ENCODE data around the gene DHX57.

DHX57 gene

DNA sequence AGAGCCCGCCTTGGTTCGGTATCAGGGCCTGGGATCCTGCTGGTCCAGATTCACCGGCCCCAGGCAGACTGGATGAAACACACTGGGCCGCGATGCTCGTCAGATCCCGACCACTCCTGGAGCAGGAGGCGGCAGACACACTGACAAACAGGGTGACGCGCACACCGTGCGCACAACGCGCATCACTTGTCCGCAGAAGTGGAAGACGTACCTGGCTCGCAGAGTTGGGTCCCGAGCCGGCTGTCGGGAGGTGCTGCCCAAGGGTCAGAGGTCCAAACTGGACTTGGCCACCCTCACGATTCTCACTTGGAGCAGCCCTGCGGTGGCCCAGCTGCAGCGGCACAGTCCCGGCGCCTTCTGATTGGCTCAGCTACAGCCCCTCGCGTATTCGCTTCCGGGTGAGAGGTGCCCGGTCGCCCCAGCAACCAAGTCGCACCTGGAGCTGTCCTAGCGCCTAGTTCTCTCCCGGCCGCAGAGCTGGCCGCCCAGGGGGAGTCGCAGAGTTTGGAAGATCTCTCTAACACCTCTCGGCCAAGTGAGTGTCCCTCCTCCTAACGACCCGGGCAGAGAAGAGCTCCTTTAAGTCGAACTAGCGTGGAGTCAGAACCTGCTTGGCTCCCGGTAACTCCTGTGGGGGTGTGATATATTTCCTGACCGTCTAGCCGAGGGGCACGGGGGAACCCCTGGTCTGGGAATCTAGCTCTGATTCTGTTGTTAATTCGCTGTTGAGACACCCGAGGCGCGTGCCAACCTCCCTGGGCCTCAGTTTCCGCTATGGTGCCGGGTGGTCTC, at the start of gene DHX57, which contains the start of gene MORN2:
Gene DHX57, minus strand, starts transcription at position 359 of the 792 bp plus-strand sequence. CDS start 7,529 bp downstream, outside the sequence.
Gene MORN2, plus strand, starts transcription at position 401 of the 792 bp plus-strand sequence.
- peak; percentile 95 for DNase-seq (ENCODE audit: low spot score)

GRCh38 chr2:38922902-38923301, 47.2 kb upstream of the DHX57 start:
- no peak for DNase-seq (ENCODE audit: low spot score)

- DNase-seq (ENCODE audit: low spot score), result no peak
Measured at GRCh38 chr2:38922389-38922788, 46.7 kb upstream of the DHX57 start.

DNA sequence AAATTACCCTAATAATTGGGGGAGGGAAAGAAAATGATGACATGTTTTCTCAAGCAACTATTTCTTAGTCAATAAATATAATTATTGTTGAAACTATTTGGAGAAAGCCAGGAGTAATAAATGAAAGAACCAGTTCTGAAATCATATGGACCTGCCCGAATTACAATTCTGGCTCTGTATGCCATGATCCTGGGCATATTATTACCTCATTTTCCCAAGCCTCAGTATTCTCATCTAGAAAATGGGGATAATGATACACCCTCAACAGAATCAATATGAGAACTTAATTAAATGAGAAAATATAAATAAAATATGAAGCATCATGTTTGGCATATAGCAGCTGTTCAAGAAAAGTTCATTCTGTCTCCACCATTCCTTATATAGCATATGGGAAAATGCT, 36.9 kb upstream of the DHX57 start:
- no peak for DNase-seq (ENCODE audit: low spot score)

DNA sequence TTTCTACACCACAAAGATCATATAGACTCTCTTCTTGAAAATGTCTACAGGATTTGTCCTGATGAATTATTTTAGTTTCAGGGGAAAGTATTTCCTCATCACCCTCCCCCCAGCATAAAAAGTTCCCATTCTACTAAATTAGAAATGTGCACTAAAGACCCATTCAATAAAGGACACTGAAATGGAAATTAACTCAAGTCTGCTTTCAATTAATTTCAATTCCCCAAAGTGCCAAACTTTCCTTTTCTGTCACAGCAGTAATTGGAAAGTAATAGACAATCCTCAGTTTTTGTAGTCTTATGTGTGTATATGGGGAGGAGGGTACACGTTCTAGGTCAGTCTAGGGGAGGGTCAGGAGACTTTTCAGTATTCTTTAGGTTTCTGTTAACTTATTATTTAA, 35.5 kb upstream of the DHX57 start:
- DNase-seq (ENCODE audit: low spot score), result no peak

DNA sequence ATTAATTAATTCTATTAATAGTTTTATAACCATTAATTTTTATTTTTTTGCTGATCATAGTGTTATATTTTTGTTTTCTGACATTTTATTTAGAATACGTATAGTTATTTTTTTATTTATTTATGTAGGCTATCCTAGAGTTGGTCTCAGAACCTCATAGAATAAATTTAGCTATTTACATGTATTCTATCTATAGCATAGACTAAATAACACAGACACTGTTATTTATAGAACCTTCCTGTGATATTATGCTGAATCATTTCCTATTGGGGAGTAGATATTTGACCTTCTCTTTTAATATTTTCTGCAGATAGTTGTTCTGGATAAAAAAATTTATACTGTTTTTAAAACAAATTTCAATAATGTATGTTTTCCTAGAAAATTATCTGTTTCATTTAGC, 34.1 kb upstream of the DHX57 start:
- no peak for DNase-seq (ENCODE audit: low spot score)

GRCh38 chr2:38907743-38908562, 32.2 kb upstream of the DHX57 start:
- no peak for DNase-seq (ENCODE audit: low spot score)

- no peak for DNase-seq (ENCODE audit: low spot score)
Measured at GRCh38 chr2:38907242-38907641, 31.5 kb upstream of the DHX57 start.

- no peak for DNase-seq (ENCODE audit: low spot score)
Measured at GRCh38 chr2:38905251-38905650, 29.5 kb upstream of the DHX57 start.

GRCh38 chr2:38900726-38901125, 25.0 kb upstream of the DHX57 start:
- DNase-seq (ENCODE audit: low spot score), result no peak

- DNase-seq (ENCODE audit: low spot score), result no peak
Measured at GRCh38 chr2:38898256-38898655, 22.5 kb upstream of the DHX57 start.

DNA sequence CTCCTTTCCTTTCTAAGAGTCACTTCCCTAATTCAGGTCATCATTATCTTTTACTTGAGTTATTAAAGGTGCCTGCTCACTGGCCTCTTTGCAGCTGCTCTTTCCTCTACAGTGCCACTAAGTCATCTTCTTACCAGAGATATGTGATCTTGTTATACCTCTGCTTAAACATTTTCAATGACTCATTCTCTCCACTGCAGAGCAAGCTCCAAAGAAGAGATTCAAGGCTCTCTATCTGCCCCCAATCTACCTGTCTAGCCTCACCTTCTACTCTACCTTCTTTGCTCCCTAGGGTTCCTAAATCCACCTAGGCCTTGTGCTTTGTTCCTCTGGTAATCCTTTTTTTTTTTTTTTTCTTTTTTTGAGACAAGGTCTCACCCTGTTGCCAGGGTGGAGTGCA, 17.1 kb upstream of the DHX57 start:
- no peak for DNase-seq (ENCODE audit: low spot score)

GRCh38 chr2:38889575-38889974, 13.8 kb upstream of the DHX57 start, which contains the start of gene ARHGEF33:
Gene ARHGEF33, plus strand, starts transcription at chr2:38889875. Its CDS starts 29,573 bp downstream, at chr2:38919448.
- DNase-seq (ENCODE audit: low spot score), result no peak

- no peak for DNase-seq (ENCODE audit: low spot score)
Measured at GRCh38 chr2:38889045-38889444, 13.3 kb upstream of the DHX57 start.

DNA sequence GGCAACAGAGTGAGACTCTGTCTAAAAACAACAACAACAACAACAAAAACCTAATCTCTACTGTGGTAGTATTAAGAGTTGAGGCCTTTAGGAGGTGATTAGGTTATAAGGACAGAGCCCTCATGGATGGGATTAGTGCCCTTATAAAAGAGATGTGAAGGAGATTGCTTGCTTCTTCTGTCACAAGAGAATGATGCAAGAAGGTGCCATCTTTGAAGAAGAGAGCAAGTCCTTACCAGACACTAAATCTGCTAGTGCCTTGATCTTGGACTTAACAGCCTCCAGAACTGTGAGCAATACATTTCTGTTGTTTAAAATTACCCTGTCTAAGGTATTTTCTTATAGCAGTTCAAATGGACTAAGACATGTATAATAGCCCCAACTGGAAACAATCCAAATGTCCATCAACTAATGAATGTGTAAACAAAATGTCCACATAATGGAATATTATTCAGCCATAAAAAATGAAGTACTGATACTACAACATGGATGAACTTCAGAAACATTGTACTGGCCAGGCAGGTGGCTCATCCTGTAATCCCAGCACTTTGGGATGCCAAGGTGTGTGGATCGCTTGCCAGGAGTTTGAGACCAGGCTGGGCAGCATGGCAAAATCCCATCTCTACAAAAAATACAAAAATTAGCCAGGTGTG, 12.3 kb upstream of the DHX57 start:
- no peak for DNase-seq (ENCODE audit: low spot score)

DNA sequence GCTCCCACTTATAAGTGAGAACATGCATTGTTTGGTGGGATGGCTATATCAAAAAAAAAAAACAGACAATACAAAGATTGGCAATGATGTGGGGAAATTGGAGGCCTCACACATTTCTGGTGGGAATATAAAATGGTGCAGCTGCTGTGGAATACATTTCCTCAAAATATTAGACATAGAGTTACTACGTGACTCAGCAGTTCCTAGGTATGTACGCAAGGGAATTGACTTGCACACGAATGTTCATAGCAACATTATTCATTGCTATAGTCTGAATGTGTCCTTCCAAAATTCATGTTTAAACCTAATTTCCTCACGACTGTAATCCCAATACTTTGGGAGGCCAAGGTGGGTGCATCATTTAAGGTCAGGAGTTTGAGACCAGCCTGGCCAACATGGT, 11.6 kb upstream of the DHX57 start:
- DNase-seq (ENCODE audit: low spot score), result no peak

GRCh38 chr2:38886063-38886462, 10.3 kb upstream of the DHX57 start:
- no peak for DNase-seq (ENCODE audit: low spot score)

DNA sequence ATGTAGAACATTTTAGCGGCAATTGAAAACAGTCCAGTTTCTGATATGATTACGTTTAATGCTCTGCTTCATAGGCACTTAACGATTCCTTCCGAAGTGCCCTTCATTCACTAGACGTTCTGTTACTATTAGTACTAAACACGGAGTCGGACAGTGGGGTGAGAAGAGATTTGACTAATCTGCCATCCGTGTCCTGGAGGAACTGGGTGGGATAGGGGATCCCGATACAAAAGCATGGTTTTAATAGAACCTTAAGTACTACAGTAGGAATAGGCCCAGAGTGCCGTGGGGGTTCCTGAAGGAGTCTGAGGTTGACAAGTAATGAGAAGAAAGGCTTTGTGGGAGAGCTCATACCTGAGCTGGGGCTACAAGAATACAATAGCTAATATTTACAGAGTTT, 673 bp upstream of the DHX57 start:
- no peak for DNase-seq (ENCODE audit: low spot score)

DNA sequence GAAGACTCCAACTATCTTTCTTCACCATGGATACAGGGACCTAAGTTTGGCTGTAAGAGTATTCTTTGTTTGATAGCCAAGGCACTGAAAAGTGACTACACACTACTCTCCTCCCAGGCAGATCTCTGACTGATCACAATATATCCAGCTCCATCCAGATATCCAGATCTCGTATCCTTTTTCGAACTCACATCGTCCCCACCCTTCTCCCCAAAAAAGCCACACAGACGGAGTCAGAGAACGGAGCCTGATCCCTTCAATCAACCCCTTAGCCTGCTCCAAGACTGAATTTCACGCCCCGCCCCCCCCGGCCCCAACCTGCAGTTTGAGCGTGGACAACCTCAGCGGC, 533 bp downstream of the DHX57 start:
- DNase-seq (ENCODE audit: low spot score), result no peak

DNA sequence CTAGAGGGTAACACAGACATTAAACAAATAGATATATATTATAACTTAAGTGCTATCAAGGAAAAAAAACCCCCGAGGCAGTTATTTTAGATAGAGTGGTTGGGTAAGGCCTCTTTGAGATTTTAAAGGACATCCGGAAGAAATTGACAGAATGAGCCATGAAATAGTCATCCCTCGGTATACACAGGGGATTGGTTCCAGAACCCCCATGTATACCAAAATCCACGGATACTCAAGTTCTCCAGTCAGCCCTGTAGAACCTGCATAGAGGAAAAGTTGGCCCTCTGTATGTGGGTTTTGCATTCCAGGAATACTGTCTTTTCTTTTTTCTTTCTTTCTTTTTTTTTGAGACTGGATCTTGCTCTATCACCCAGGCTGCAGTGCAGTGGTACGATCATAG, 2.0 kb downstream of the DHX57 start:
- DNase-seq (ENCODE audit: low spot score), result no peak

DNA sequence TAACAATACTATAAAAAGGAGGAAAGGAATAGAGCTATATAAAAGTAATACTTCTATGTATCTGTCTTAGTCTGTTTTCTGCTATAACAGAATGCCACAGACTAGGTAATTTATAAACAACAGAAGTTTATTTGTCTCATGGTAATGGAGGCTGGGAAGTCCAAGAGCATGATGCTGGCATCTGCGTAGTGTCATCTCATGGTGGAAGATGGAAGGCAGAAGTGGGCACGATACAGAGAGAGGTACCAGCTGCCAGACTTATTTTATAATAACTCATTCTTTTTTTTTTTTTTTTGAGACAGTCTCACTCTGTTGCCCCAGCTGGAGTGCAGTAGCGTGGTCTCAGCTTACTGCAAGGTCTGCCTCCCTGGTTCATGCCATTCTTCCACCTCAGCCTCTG, 4.3 kb downstream of the DHX57 start:
- DNase-seq (ENCODE audit: low spot score), result no peak

DNA sequence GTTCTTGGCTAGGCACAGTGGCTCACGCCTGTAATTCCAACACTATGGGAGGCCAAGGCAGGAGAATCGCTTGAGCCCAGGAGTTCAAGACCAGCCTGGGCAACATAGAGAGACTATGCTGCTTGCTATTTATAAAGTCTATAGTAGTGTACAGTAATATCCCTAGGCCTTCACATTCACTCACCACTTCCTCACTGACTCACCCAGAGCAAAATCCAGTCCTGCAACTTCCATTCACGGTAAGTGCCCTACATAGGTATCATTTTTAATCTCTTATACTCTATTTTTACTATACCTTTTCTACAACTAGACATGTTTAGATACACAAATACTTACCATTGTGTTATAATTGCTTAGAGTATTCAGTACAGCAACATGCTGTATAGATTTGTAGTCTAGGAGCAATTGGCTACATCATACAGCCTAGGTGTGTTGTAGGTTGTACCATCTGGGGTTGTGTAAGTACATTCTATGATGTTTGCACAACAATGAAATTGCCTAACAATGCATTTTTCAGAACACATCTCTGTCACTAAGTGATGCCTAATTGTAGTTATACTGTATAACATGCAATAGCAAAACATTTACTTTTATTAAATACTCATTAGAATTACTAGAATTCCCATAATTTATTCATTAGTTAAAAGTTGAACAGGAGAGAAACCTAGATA, 8.8 kb downstream of the DHX57 start:
- no peak for DNase-seq (ENCODE audit: low spot score)
